Activated CD4-positive, CD25-positive, alpha-beta regulatory T cell treated with anti-CD3 and anti-CD28 coated beads, Interleukin-2, amount 50 U/mL, for 24 hours (primary cell): ENCODE data around the gene WDR64.
"Not testable (repeated sequence)": the region's sequence is repeated elsewhere in the genome, so short reads cannot be mapped to it uniquely, and the experiment has no call there.

Source experiments
- ATAC-seq, 2 donors: fragments of 150-1000 bp; cut with Tn5 transposase; one replicate each; pipeline ENCODE4 v1.10.0; 2021; ENCODE audit warnings: mild to moderate bottlenecking in 1 of 2, moderate library complexity in 1 of 2

The WDR64 gene

DNA sequence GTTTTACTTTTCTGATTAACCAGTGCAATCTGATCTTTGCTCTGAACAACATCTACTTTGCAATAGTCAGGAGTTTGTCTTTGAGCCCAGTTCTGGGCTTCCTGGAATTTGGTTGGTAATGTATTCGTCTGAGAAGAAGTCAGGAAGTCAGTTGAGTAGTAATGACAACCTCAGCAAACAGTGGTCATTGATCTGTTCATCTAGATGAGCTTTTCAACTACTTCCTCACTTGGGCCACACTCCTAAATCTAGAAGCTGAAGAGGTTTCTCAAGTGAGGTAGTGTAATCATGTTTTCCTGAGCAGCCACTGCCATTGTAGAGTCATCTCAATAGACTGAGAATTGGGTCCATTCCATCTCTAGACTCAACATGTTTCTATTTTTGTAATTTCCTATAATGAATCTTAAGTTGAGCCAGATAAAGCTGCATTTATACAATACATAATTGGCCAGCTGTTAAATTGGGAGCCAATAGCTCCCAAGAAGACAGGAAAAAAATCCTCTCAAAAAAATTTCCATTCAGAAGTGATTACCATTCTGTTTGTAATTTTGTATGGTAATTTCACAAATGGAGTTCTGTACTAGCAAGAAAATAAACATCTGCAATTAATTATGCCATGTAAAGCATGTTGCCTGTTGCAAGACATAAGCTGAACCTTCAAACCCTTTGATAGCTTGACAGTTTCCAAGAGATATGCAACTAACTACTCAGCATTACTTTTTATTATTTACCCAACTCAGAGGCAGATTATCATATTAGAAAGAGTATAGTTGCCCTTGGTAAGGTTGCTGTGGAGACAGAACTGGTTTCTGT lies 49.6 kb downstream of the WDR64 start:
- ATAC-seq = no peak

DNA sequence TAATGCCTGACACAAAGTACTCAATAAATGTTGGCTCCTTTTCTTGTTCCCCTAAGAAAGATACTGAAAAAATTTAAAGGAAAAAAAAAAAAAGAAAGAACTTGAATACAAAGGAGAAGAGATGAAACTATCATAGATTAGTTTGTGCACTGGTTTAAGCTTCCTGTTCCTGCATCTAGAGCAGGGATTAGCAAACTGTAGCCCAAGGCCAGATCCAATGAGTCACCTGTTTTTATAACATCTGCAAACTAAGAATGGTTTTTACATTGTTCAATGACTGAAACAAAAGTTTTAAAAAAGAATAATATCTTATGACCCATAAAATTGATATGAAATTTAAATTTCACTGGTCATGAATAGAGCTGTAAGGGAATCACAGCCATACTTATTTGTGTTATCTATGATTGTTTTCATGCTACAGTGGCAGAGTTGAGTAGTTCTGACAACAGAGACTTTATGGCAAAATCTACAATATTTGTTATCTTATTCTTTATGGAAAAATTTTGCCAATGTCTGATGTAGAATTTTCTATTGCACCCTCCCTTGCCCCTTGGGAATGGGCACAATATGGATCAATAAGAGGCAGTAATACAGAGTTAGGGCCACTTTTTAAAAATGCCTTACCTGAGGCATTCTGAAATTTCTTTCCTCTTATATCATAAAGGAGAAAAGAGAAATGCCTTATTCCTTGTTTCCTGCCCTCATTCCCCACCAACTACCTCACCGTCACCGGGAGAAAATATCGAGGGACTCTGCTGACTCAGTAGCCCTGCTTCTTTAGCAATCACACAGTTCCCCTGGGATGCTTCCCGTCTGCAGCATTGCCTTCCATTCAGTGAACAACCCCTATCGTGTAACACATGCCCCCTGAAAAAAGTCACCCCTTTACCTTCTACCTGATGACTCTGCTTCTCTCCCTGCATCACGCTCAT lies 50.6 kb downstream of the WDR64 start:
- no peak for ATAC-seq

DNA sequence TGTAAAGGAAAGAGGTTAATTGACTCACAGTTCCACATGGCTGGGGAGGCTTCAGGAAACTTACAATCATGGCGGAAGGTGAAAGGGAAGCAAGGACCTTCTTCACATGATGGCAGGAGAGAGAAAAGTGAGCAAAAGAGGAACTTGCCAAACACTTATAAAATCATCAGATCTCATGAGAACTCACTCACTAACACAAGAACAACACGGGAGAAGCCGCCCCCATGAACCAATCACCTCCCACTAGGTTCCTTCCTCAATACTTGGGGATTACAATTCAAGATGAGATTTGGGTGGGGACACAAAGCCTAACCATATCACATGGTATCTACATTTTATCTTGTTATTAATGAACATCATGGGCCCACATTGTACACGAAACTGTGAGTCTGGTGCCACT lies 51.7 kb downstream of the WDR64 start:
- not testable (repeated sequence) for ATAC-seq

DNA sequence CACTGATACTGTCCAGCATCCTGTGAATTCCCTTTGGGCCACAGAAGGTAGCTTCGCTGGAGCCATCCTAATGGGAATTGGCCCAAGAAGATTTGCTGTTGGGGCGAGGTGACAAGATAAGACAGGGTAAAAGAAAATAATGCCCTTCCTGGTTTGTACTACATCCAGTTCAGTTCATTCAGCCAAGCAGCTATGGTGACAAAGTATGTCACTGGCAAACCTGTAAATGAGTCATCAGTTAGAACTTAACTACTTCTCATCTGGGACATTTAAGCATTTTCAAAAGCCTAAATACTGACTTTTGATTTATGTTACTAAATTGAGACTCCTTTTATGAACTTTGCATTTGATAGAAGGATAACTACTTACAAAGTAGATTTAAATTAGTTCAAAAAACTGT lies 54.2 kb downstream of the WDR64 start:
- no peak for ATAC-seq

DNA sequence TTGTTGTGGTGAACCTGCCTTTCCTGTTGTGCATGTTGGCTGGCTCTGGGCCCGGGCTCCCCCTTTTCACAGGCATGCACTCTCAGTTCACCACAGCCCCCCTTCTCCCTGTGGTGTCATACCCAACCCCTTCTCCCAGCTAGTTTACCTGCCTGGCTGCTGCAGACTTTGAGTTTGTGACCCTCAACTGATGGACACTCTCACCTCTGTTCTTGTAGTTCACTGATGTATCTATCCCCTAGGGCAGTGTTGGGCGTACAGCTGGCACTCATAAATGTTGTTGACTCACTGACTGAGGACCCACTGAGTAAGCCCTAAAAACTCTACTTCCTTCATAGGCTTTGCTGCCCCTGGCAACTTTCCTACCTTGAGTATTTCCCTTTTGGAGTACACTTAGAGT lies 54.9 kb downstream of the WDR64 start:
- ATAC-seq = no peak

DNA sequence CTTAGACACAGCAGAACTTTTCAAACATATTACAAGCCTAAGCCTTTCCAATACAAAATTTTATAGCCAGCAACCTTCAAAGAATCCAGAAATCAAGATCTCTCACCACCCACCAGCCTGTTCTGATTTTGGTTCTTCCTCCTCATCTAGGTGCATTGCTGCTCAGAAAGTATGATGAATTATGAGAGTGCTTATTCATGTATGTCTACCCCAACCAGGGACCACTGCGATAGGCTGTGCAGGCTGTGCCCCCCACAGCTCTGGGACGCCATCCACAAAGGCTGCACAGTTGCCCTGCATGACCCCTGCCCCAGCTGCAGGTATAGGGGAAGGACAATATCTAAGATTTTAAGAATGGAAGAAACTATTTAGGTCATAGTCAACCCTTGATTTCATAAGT lies 55.4 kb downstream of the WDR64 start:
- ATAC-seq = no peak

DNA sequence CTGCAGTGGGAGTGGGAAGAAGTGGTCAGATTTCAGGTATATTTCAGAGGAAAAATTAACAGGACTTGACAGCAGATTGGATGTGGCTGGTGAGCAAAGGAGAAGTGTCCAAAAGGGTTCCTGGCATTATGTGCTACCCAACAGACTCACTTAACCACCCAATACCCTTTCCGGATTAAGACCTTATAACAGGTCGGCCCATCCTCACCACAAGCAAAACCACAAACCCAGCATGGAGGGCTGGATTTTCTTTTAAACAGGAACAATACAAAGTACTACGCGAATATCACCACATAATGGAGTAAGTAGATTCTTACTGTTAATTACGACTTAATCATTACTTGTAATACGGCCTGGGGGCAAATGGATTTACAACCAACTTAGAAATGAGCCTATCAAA lies 59.2 kb downstream of the WDR64 start:
- ATAC-seq = no peak

DNA sequence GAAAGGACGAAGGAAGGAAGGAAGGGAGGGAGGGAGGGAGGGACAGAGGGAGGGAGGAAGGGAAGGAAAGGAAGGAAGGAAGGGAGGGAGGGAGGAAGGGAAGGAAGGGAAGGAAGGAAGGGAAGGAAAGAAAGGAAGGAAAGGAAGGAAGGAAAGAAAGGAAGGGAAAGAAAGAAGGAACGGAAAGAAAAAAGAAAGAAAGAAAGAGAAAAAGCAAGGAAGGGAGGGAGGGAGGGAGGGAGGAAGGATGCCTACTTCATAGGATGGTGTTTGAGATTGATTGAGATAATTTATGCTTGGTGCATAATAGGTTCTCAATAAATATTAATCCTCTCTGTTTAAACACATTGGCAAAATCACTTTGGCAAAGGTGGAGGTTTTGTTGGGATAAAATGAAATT lies 61.2 kb downstream of the WDR64 start:
- ATAC-seq = no peak

DNA sequence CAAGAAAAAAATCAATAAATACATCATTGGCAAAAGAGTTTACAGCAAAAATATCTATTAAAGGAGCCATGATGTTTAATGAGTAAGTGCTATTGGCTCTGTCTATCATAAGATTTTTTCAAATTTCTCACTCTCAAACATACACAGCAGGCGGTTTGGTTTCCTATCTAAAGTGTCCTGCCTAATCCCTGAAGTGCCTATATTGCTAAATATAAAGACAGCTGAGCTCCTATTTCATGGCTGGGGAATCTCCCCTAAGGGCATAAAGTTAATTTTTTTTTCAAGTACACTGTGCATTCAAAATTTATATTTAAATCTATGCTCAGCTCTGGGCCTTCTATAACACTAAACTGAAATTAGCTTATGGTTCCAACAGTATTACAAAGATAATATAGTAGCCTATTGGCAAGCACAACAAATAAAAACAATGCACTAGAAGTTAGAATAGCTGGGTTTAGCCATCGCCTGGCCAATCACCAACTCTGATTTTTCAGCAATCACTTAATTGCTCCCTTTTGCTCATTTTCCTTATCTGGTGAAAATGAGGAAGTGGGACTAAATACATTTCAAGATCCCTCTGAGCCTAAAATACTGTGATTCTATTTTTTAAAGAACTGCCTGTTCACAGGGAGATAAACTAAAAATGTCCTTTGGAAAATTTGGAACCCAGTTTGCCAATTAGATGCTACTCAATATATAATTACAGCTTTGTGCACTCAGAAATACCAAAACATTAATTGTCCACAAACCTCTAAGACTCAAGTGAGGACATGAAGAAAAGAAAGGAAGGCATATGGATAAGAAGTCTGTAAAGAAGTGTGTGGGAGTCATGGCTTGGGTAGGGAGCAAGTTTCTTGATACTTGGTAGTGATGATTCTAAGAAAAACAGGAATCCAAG lies 62.5 kb downstream of the WDR64 start:
- no peak for ATAC-seq

DNA sequence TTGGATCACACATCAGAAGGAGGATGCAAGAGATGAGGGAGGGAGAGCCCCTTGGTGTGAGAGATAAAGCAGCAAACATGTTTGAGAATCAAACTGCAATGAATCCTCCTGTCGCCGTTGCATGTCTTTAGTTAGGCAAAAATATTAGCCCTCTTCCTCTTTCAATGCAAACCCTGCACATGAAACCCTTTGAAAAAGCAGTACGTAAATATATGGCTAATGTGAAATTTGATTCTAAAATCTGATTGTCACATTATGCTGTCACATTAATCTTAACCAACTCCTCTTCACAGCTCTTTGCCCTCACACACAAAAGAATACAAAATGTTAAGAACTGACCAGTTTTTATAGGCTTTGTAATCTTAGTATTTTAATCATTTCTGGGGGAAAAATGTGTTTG lies 63.4 kb downstream of the WDR64 start:
- no peak for ATAC-seq

DNA sequence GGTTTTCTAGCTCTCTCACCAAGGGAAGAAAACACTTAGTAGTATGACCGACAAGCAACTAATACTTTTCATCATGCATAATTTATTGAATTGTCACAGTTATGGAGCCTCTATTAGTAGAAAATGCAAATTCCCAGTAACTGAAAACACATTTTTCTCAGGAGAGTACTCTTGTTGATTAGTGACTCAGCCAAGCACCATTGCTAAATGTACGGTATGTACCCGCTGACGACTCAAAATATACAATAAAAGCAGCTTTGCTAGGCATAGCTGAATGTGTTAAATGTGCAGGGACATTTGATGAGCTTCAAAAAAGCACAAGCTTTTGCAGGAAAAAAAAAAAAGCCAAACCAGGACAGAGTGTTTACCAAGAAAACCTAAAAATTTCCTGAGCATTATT lies 63.9 kb downstream of the WDR64 start:
- no peak for ATAC-seq

DNA sequence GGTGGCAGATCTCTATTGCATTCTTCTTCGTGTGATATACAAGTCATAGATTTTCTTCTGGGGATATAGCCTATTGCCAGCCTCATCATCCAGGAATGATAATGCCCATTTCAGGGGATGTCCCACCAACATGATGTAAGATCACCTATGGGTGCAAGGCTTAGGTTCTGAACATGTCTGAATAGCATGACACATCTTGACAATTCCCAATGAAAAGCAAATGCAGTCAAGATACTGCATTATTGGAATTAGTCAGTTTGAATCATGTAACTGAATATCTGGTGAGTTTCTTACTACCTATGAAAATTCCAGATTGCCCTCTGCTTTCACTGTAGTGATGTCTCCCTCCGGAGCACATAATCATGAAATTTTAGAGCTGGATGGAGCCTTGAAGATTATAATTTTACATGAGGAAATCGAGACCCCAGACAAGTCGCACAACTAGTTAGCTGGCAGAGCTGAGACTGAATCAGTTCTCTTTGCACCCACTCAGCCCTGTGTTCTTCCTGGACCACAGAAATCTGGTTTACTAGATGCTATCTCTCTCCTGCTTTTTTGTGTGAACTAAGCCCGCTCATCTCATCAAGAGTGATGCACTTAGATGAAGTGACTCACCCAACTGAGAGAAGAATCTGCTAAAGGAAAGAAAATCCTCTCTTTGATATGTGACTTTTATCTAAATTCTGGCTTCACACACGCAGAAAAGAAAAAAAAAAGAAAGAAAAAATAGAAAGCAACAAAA lies 65.0 kb downstream of the WDR64 start:
- ATAC-seq = peak in 1 of 2 donors; percentile 43

DNA sequence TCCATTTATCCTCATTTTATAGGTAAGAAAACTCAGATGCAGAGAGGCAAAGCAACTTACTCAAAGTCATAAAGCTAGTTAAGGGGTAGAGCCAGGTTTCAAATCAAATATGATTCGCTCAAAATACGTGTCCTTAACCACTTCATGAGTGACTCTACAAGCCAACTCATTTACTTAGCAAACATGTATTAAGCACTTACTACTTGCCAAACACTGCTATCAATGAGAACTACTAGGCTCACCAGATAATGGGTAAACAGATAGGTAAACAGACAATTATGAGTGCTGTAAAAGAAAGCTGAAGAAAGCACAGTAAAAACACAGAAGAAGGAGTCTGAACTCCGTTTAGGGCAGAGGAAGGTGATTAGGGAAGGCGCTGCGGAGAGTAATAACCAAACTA lies 65.9 kb downstream of the WDR64 start:
- no peak for ATAC-seq

DNA sequence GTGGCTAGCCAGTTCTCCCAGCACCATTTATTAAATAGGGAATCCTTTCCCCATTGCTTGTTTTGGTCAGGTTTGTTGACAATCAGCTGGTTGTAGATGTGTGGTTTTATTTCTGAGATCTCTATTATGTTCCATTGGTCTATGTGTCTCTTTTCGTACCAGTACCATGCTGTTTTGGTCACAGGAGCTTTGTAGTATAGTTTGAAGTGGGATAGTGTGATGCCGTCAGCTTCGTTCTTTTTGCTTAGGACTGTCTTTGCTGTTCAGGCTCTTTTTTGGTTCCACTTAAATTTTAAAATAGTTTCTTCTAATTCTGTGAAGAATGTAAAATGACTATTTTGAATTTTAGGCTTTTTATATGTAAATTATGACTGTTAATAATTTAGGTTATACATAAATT lies 68.9 kb downstream of the WDR64 start:
- no peak for ATAC-seq

DNA sequence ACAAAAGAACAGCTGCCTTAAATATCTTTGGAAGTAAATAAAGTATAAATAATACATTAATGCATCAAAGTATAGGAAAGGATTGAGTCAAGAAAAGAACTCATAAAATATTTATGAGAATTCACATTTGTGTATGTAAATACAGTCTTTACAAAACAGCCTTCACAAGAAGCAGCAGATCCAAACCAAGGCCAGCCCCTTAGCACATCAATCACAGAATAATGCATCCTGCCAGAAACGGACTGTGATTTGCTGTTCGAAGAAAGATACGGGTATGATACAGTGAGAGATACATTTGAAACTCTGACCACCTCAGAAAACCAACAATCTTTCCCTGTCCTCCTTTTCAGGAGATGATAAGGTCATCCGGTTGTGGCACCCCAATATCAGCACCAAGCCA lies 70.9 kb downstream of the WDR64 start:
- ATAC-seq = no peak

DNA sequence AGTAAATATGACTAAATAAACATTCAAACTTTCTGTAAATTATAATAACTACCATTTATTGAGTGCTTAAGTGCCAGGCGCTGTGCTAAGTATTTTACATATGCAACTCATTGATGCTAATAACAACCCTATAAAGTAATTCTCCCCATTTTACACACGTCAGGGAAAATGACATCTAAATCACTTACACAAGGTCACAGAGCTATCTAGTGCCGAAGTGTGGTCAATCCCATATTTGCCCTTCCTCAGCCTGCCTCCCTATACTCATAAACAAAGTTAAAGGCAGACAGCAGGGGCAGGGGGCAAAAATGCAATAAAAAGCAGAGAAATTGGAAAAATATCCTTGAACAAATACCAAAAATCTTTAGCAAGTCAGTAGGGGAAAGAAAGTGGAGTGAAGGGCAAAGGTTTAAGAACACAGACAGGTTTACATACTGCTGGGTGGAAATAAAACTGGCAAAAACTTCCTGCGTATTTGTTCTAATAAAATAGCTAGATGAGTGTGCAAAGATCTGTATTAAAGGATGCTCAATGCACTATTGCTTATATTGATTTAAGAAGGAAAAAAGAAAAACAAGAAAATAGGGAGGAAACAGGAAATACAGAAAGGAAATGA lies 72.8 kb downstream of the WDR64 start:
- ATAC-seq = no peak

DNA sequence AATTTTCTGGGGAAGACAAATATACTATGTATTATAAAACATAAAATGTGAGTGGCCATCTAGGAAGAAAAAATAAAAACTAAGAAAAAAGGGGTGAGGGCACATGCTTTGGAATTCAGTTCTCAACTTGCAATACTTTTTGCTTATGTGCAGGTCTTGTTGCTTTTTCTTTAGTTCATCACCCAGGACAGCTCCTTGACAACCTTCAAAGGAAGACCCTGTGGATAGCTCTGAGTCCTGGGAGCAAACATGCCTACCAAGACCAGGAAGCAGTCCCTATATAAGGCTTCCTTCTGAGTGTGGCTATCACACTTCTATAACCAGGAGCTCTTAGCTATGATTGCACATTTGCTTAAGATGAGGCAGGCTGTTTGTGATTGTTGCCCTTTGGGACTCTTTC lies 78.0 kb downstream of the WDR64 start:
- ATAC-seq = no peak

DNA sequence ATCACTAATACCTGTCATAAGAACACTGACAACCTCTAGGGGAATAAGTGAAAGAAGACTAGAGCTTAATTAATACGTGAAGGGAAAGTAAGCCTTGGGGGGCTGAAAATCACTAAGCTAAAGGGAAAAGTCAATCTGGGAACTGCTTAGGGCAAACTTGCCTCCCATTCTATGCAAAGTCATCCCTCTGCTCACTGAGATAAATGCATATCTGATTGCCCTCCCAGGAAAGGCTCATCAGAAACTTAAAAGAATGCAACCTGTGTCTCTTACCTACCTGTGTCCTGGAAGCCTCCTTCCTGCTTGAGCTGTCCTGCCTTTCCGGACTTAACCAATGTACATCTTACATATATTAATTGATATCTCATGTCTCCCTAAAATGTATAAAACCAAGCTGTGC lies 81.8 kb downstream of the WDR64 start:
- ATAC-seq = no peak

DNA sequence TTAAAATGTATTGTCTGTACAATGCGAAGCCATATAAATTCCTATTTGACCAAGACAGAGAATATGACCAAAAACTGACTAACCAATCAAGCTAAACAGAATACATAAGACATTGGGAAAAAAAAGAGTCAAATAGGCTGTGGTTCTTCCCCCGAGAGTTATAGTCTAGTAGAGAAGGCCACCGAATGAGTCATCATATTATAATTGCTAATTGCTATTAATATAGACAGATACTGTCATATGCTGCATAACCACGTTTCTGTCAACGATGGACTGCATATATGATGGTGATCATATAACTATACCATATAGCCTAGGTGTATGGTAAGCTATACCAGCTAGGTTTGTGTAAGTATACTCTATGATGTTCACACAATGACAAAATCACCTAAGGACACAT lies 82.5 kb downstream of the WDR64 start:
- ATAC-seq = no peak

DNA sequence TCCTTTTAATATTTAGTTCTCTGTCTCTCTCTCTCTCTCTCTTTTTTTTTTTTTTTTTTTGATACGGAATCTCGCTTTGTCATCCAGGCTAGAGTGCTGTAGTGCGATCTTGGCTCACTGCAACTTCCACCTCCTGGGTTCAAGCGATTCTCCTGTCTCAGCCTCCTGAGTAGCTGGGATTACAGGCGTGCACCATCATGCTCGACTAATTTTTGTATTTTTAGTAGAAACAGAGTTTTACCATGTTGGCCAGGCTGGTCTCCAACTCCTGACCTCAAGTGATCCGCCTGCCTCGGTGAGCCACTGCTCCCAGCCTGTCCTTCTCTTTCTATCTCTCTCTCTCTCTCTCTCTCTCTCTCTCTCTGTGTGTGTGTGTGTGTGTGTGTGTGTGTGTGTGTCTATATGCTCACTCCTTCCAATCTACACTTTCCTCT lies 83.4 kb downstream of the WDR64 start:
- not testable (repeated sequence) for ATAC-seq

DNA sequence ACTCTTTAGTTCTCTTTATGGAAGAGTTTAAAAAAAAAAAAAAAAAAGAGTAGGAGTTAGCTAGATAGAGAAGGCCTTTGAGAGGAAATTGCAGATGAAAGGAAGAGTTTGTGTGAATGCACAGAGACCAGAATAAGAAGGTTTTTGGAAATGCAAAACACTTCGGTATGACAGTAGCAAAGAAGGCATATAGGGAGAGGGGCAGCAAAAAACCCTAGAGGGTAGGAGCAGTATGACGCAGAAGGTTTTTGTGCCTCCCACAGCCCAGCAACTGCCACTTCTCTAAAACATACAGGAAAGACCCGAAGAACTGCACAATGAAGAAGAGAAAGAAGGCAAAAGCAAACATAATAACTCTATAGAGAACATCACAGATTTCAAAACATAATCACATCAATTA lies 84.3 kb downstream of the WDR64 start:
- no peak for ATAC-seq
